Right lobe of liver (tissue), 6 donors: ENCODE results near the gene TRAF4. TPM values are rescaled to one million over a fixed set of nuclear protein-coding genes. Genes with fewer than 3 reads are reported as not detected.

Experiments
- ATAC-seq, 4 donors: fragments of 200-7000 bp; cut with Tn5 transposase; one replicate each; pipeline ENCODE4 v1.9.1; 2020; ENCODE audit warnings: mild to moderate bottlenecking in 4 of 4, moderate library complexity in 4 of 4
- DNase-seq, 3 donors: peaks; one replicate each; pipeline ENCODE4 v3.0.0-alpha.2; 2020
- H3K27ac ChIP-seq, 3 donors: fragments of 200-600 bp; one replicate each; pipeline ENCODE4 v1.8.0; 2022
- H3K27me3 ChIP-seq, 2 donors: fragments of 200-600 bp; one replicate each; pipeline ENCODE4 v1.8.0; 2022
- H3K36me3 ChIP-seq, 4 donors: fragments of 200-600 bp; sonication (generic) in 1 of 4; one replicate each; pipeline versions ENCODE4 v1.5.1 to v1.8.0; 2017 to 2022; ENCODE audit warnings: control low read depth in 1 of 4
- H3K4me1 ChIP-seq, 4 donors: fragments of 200-600 bp; sonication (generic) in 1 of 4; one replicate each; pipeline versions ENCODE4 v1.5.1 to v1.8.0; 2017 to 2022; ENCODE audit warnings: control low read depth in 1 of 4
- H3K4me3 ChIP-seq, 3 donors: fragments of 200-600 bp; one replicate each; pipeline ENCODE4 v1.8.0; 2022
- H3K9me3 ChIP-seq, 4 donors: fragments of 200-600 bp; sonication (generic) in 1 of 4; one replicate each; pipeline versions ENCODE4 v1.5.1 to v1.8.0; 2017 to 2022; ENCODE audit warnings: control low read depth in 1 of 4
- CTCF ChIP-seq, 4 donors: fragments of 200-600 bp in 3 of 4; fragments of 450-650 bp in 1 of 4; IDR thresholded peaks; one replicate each; pipeline versions ENCODE4 v1.5.1 to v1.8.0; 2016 to 2022; ENCODE audit warnings: antibody characterized with exemption in 4 of 4, mild to moderate bottlenecking in 2 of 4
- POLR2A ChIP-seq: fragments of 450-650 bp; IDR thresholded peaks from one replicate; pipeline ENCODE4 v1.6.1; 2017; ENCODE audit warnings: antibody characterized with exemption, mild to moderate bottlenecking
- WGBS: methylation state at CpG from one replicate; pipeline ENCODE4 v1.1.6; 2018; ENCODE audit warnings: low coverage, low lambda C conversion rate; ENCODE audit not compliant: insufficient coverage; ENCODE audit errors: missing lambda C conversion rate; 5-methylcytosine and 5-hydroxymethylcytosine counted together
- intact Hi-C, 2 donors: fragments of 100-400 bp; cut with DNase I; formaldehyde crosslinking; loops; one replicate each; pipeline versions ENCODE4 v1.11.2 to v1.14.1; 2022
- total RNA-seq, 6 experiments: library from RNA; depleted of rRNA in 2 of 6; stranded (reverse); fragments of >200 nt in 2 of 6; fragmentation: NEBNext Ultra II Directional in 3 of 6; extraction: Animal tissue kit (Norgen Biotek cat#: 25700) in 3 of 6; gene quantifications; one replicate each; pipeline versions ENCODE4 v1.1.0 to v1.2.4, GENCODE V29; 2016 to 2023
- donor health status: DM: no; HTN: yes; CAD: no.
- donor health status: DM: no; HTN: no; CAD: no.
- donor health status: DM: no; HTN: no; CAD: no.
- donor health status: DM: no; HTN: yes; CAD: no.
- donor health status: DM: no; HTN: yes; CAD: no.

TRAF4 gene
- total RNA-seq, 6 experiments from 2014 or later, result 26.4 to 55.2 (median 42.3) TPM

DNA sequence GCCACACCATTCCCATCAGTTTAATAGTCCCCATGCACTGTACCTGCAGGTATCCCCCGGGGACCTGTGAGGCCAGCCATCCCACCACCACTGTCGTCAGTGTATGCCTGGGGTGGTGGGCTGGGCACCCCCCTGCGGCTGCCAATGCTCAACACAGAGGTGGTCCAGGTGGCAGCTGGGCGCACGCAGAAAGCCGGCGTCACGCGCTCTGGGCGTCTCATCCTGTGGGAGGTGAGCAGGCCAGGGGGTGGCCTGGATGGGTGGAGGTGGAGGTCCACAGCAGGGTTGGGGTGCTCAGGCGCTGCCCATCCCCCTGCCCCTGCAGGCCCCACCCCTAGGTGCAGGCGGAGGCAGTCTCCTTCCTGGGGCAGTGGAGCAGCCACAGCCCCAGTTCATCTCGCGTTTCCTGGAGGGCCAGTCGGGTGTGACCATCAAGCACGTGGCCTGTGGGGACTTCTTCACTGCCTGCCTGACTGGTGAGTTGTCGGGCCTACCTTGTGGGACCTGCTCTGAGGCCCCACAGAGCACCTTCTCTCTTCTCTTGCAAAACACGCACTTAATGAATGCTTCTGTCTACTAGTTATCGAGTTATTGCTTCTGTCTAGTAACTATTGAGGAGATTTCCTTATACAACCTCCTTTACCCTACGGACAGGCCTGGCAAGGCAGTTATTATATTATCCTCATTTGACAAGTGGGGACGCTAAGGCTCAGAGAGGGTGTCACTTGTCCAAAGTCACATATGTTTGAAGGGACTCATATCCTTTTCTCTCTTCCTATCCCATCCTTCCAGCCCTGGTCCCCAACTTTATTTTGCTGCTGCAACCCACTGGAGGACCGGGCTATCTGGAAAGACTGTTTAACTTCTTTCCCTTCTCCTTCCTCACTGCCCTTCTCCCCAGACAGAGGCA is 5.8 kb upstream of the TRAF4 start:
- peak in 1 of 4 donors; percentile 26 for ATAC-seq
- Histone ChIP-seq H3K4me3 (no peak overlapping the region), H3K9me3 (no peaks in the 10 kb centered on the region), H3K36me3 (no peaks in the 10 kb centered on the region), H3K27ac (no peak overlapping the region), H3K4me1 (peaks cover 0 to 5% (median under 1%) of the 10 kb centered on the region in 4 donors), H3K27me3 (no peaks in the 10 kb centered on the region)
- intact Hi-C loops, result no loop called here
- WGBS, result 97% methylated on average over 7 of the region's 22 CpGs
- TF ChIP-seq CTCF (IDR thresholded peaks at IDR 0.05) (no peak), POLR2A (no peak)
- DNase-seq, result no peak

DNA sequence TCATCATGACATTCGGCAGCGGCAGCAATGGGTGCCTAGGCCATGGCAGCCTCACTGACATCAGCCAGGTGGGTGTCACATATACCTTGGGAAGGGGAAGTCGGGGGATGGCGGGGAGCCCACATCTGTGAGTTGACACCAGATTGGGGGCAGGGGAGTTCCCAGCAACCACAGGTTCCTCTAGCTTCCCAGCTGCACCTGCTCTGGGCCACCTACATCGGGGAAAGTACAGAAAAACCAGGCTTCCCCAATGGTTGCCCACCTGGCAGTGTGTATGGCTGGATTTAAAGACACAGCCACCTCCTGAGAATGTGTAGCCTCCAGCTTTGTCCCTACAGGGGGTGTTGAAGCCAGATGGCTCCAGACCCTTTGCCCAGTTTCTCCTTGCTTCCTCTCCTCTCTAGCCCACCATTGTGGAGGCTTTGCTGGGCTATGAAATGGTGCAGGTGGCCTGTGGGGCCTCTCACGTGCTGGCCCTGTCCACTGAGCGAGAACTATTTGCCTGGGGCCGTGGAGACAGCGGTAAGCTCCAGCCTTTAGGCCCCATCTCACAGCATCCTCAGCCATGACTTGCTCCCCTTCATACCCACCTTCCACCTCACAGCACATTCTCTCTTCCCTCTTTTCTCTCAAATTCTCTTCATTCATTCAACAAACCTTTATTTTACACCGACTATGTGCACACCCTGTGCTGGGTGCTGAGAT is 5.0 kb upstream of the TRAF4 start:
- Histone ChIP-seq H3K4me3 (no peak overlapping the region), H3K27ac (no peak overlapping the region), H3K4me1 (peaks cover 0 to 10% (median 2%) of the 10 kb centered on the region in 4 donors), H3K27me3 (no peaks in the 10 kb centered on the region), H3K9me3 (no peaks in the 10 kb centered on the region), H3K36me3 (no peaks in the 10 kb centered on the region)
- ATAC-seq, result no peak
- no peak for DNase-seq
- intact Hi-C loops, result no loop called here
- TF ChIP-seq CTCF (IDR thresholded peaks at IDR 0.05), result no peak
- no peak for TF ChIP-seq POLR2A
- WGBS, result 76% methylated on average over 7 of the region's 10 CpGs

- H3K27ac ChIP-seq, result no peak overlapping the region
- no peaks in the 10 kb centered on the region for H3K36me3 ChIP-seq
- TF ChIP-seq CTCF (IDR thresholded peaks at IDR 0.05), result no peak
- no peak for TF ChIP-seq POLR2A
- peaks cover 0 to 15% (median 3%) of the 10 kb centered on the region in 4 donors for H3K4me1 ChIP-seq
- intact Hi-C loops, result no loop called here
- DNase-seq (peak in 1 of 3 donors; percentile 39), ATAC-seq (no peak)
- H3K27me3 ChIP-seq, result no peaks in the 10 kb centered on the region
- H3K4me3 ChIP-seq, result no peak overlapping the region
- 80% methylated on average over 3 of the region's 10 CpGs for WGBS
- H3K9me3 ChIP-seq, result no peaks in the 10 kb centered on the region
Measured at GRCh38 chr17:28740406-28741357, 3.1 kb upstream of the TRAF4 start.
